Nephron progenitor cell (in vitro differentiated cells): ENCODE data around the gene WNT9B.

Experiments used
- DNase-seq: peaks from one replicate; pipeline ENCODE4 v3.0.0; 2021
- H3K27ac Mint-ChIP-seq: 2 replicates; pipeline ENCODE4 v1.8.0; 2021; ENCODE audit warnings: mild to moderate bottlenecking, moderate library complexity, mixed read lengths
- H3K27me3 Mint-ChIP-seq: 2 replicates; pipeline ENCODE4 v1.8.0; 2021; ENCODE audit warnings: mild to moderate bottlenecking, low read depth, mixed read lengths; ENCODE audit not compliant: poor library complexity
- H3K36me3 Mint-ChIP-seq: 2 replicates; pipeline ENCODE4 v1.8.0; 2021; ENCODE audit warnings: low read depth, mixed read lengths
- H3K4me1 Mint-ChIP-seq: 2 replicates; pipeline ENCODE4 v1.8.0; 2021; ENCODE audit warnings: mixed read lengths
- H3K4me3 Mint-ChIP-seq: 2 replicates; pipeline ENCODE4 v1.8.0; 2021; ENCODE audit warnings: mild to moderate bottlenecking, moderate library complexity, mixed read lengths
- H3K9me3 Mint-ChIP-seq: 2 replicates; pipeline ENCODE4 v1.8.0; 2021; ENCODE audit warnings: mild to moderate bottlenecking, moderate library complexity, mixed read lengths
- CTCF ChIP-seq: fragments of 200-600 bp; sonication (generic); IDR thresholded peaks from 2 replicates; pipeline ENCODE4 v1.5.0; 2021; ENCODE audit warnings: antibody characterized with exemption

Gene WNT9B

GRCh38 chr17:46865100-46865499, 13.7 kb downstream of the WNT9B start:
- H3K27ac Mint-ChIP-seq: no peak overlapping the region
- DNase-seq: no peak
- no peak for TF ChIP-seq CTCF
- no peaks in the 10 kb centered on the region for H3K36me3 Mint-ChIP-seq
- H3K9me3 Mint-ChIP-seq: no peaks in the 10 kb centered on the region
- no peak overlapping the region for H3K4me3 Mint-ChIP-seq
- H3K4me1 Mint-ChIP-seq: no peaks in the 10 kb centered on the region
- H3K27me3 Mint-ChIP-seq: peaks cover 30% of the 10 kb centered on the region

GRCh38 chr17:46866325-46866724, 14.9 kb downstream of the WNT9B start:
- Mint-ChIP-seq H3K27ac (no peak overlapping the region), H3K27me3 (peaks cover 29% of the 10 kb centered on the region), H3K9me3 (no peaks in the 10 kb centered on the region), H3K4me1 (no peaks in the 10 kb centered on the region), H3K36me3 (no peaks in the 10 kb centered on the region), H3K4me3 (no peak overlapping the region)
- no peak for DNase-seq
- TF ChIP-seq CTCF: no peak

GRCh38 chr17:46866747-46867146, 15.4 kb downstream of the WNT9B start:
- no peaks in the 10 kb centered on the region for H3K4me1 Mint-ChIP-seq
- H3K4me3 Mint-ChIP-seq: no peak overlapping the region
- no peak overlapping the region for H3K27ac Mint-ChIP-seq
- H3K27me3 Mint-ChIP-seq: peaks cover 29% of the 10 kb centered on the region
- H3K9me3 Mint-ChIP-seq: no peaks in the 10 kb centered on the region
- H3K36me3 Mint-ChIP-seq: no peaks in the 10 kb centered on the region
- TF ChIP-seq CTCF: no peak
- DNase-seq: no peak

- TF ChIP-seq CTCF: no peak
- no peaks in the 10 kb centered on the region for H3K4me1 Mint-ChIP-seq
- no peak overlapping the region for H3K27ac Mint-ChIP-seq
- no peaks in the 10 kb centered on the region for H3K9me3 Mint-ChIP-seq
- DNase-seq: no peak
- peaks cover 29% of the 10 kb centered on the region for H3K27me3 Mint-ChIP-seq
- H3K36me3 Mint-ChIP-seq: no peaks in the 10 kb centered on the region
- H3K4me3 Mint-ChIP-seq: no peak overlapping the region
Measured at GRCh38 chr17:46868689-46869187, 17.4 kb downstream of the WNT9B start.

- DNase-seq: no peak
- H3K4me3 Mint-ChIP-seq: no peak overlapping the region
- no peaks in the 10 kb centered on the region for H3K4me1 Mint-ChIP-seq
- no peak for TF ChIP-seq CTCF
- H3K9me3 Mint-ChIP-seq: no peaks in the 10 kb centered on the region
- no peak overlapping the region for H3K27ac Mint-ChIP-seq
- peaks cover 24% of the 10 kb centered on the region for H3K27me3 Mint-ChIP-seq
- H3K36me3 Mint-ChIP-seq: no peaks in the 10 kb centered on the region
Measured at GRCh38 chr17:46869296-46869695, 17.9 kb downstream of the WNT9B start.

- no peak for TF ChIP-seq CTCF
- Mint-ChIP-seq H3K4me3 (no peak overlapping the region), H3K36me3 (no peaks in the 10 kb centered on the region), H3K9me3 (no peaks in the 10 kb centered on the region), H3K4me1 (no peaks in the 10 kb centered on the region), H3K27me3 (peaks cover 20% of the 10 kb centered on the region), H3K27ac (no peak overlapping the region)
- no peak for DNase-seq
Measured at GRCh38 chr17:46869975-46870803, 18.8 kb downstream of the WNT9B start.
